HG03457 (cell line): ENCODE results near the gene IQCK.
"Not testable (repeated sequence)": the region's sequence is repeated elsewhere in the genome, so short reads cannot be mapped to it uniquely, and the experiment has no call there.

Experiments used
- ATAC-seq: cut with Tn5 transposase; IDR thresholded peaks from one replicate; pipeline ENCODE4 v1.9.1; 2021; ENCODE audit warnings: moderate number of reproducible peaks; ENCODE audit not compliant: unreplicated experiment

Gene IQCK, protein sequence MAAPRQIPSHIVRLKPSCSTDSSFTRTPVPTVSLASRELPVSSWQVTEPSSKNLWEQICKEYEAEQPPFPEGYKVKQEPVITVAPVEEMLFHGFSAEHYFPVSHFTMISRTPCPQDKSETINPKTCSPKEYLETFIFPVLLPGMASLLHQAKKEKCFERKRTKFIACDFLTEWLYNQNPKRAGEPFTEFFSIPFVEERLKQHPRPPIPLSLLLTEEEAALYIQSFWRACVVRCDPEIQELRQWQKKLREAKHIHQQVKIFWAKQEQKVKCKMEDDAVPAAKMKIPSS

GRCh38 chr16:19717741-19718623, at the start of gene IQCK, which contains the start of gene KNOP1:
Gene IQCK, plus strand, starts transcription at chr16:19718271. Its CDS starts 36 bp downstream, at chr16:19718307.
Gene KNOP1, minus strand, starts transcription at chr16:19718227. Its CDS starts 3,192 bp downstream, at chr16:19715035.
- ATAC-seq: peak; percentile 84

DNA sequence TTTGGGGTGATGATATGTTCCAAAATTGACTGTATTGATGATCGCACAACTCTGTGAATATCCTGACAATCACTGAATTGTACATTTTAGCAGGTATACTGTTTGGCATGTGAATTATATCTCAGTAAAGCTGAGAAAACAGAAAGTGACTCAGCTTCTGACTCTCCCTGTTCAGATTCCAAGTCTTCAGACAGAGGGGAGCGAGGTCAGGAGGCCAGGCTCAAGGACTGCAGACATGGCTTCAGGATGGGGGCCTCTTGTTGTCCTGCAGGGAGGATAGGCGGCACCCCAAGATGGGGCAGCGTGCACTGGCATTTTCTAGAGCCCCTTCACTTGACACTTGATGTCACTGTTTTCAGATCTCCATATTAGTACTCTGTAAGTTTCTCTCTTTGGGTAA, 45.7 kb upstream of the IQCK start:
- ATAC-seq: no peak

GRCh38 chr16:19674485-19674884, 43.6 kb upstream of the IQCK start:
- no peak for ATAC-seq

GRCh38 chr16:19677402-19677801, 40.7 kb upstream of the IQCK start:
- ATAC-seq: no peak

- ATAC-seq: no peak
Measured at GRCh38 chr16:19678804-19679203, 39.3 kb upstream of the IQCK start.

GRCh38 chr16:19679281-19679680, 38.8 kb upstream of the IQCK start:
- not testable (repeated sequence) for ATAC-seq

- no peak for ATAC-seq
Measured at GRCh38 chr16:19680881-19681340, 37.2 kb upstream of the IQCK start.

DNA sequence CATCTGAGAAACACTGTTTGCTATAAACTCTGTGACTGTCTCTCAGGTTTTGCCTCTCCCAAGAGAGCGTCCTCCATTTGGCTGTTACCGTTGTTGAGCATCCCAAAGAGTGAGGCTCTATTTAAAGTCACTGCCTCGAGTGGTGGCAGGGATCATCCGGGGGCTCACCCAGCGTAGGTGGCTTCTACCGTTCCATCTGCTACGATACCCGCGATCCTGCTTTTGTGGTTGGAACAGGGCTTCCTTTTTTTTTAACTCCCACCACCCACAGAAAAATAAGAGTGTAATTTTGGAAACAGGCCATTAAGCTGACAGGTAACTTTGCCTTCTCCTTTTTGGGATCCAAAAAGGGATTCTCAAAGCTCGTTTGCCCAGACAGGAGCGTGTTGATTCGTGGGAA, 36.4 kb upstream of the IQCK start:
- ATAC-seq: no peak

GRCh38 chr16:19683453-19684236, 34.4 kb upstream of the IQCK start:
- ATAC-seq: no peak

DNA sequence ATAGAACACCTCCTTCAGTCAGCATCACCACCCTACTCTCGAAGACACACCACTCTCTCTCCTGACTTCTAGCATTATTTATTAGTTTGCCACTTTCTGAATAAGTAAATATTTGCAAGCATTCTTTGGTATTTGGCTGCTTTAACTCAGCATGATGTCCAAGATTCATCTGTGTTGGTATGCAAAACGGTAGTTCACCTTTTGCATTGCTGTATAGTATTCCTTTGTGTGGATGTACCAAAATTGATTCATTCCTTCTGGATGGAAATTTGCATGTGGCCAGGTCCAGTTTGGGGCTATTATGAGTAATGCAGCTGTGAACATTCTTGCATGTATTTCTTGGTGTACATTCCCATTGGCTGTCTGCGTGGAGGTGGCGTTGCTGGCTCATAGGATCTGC, 32.9 kb upstream of the IQCK start:
- no peak for ATAC-seq

- no peak for ATAC-seq
Measured at GRCh38 chr16:19687279-19687678, 30.8 kb upstream of the IQCK start.

DNA sequence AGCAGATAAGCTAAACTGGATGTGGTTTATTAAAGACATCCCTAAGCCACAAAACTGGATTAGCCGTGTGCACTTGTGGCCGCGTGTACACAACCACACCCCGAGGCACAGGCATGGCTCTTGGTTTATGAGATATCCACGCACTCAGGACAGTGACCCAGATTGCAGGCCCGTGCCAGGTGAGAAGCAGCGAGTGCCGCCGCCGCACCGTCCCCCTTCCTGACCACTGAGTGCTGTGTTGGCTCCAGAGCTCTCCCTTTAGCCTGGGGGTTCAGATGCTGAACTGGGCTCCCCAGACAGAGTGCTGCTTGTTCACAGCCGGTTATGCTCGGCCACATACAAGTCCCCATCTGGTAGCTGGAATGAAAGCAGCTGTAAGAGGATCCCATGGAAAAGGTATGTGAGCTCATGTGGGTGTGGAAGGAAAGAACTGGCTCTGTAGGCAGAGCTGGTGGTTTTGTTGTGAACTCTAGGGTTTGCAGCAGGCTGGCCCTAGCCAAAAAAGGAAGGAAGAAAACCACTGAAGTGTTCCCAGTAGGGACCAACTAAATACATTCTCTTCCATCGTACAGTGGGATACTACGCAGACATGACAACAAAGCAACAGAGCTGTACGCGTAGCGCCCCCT, 29.6 kb upstream of the IQCK start:
- ATAC-seq: no peak

GRCh38 chr16:19689342-19689741, 28.7 kb upstream of the IQCK start:
- ATAC-seq: no peak

DNA sequence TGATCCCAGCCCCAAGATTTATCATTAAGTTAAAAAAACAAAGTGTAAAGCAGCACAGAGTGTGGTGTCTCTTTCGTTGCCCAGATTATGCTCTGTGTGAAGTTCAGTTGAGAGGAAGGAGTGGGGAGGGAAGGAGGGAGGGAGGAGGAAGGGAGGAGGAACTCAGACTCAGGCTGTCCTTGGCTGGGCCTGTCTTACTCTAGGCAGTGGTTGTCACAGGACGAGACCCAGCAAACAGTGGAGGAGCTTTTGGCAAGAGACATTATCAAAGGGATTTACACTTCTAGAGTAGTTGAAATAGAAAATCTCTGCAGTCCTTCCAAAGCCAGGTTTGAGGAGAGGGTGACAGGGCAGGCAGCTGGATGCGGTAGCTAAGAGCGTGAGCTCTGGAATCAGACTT, 27.9 kb upstream of the IQCK start:
- no peak for ATAC-seq

- no peak for ATAC-seq
Measured at GRCh38 chr16:19691161-19691711, 26.8 kb upstream of the IQCK start.

DNA sequence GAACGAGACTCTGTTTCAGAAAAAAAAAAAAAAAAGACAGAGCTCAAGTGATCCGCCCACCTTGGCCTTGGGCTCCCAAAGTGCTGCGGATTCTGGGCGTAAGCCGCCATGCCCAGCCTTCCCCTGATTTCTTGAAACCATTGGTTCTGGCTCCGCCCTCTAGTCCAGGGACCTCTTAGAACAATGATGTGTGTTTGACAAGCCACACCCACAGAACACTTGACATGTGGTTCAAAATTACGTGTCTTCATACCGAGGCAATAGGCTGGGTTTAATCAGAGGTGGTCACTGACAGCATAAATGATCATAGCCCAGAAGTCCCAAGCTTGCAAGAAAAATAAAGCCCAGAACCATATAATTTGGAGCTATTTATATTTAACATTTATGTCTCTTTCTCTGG, 23.1 kb upstream of the IQCK start:
- no peak for ATAC-seq

GRCh38 chr16:19696328-19696727, 21.7 kb upstream of the IQCK start:
- ATAC-seq: no peak

- no peak for ATAC-seq
Measured at GRCh38 chr16:19696961-19697360, 21.1 kb upstream of the IQCK start.

- ATAC-seq: no peak
Measured at GRCh38 chr16:19697756-19698318, 20.2 kb upstream of the IQCK start.
